Measurements from ENCODE around the gene MTHFSD.

MTHFSD gene

GRCh38 chr16:86500708-86501510, 54.1 kb downstream of the MTHFSD start:
- DNase-seq (ENCODE audit: low read depth): no peak

- no peak for DNase-seq (ENCODE audit: low read depth)
These were observed 54.9 kb downstream of the MTHFSD start for GRCh38 chr16:86499889-86500707.

GRCh38 chr16:86499440-86499786, 55.6 kb downstream of the MTHFSD start:
- no peak for DNase-seq (ENCODE audit: low read depth)

- DNase-seq (ENCODE audit: low read depth): no peak
These were observed 56.2 kb downstream of the MTHFSD start for GRCh38 chr16:86498671-86499439.

- no peak for DNase-seq (ENCODE audit: low read depth)
These were observed 56.8 kb downstream of the MTHFSD start for GRCh38 chr16:86498155-86498670.

GRCh38 chr16:86497551-86498021, 57.4 kb downstream of the MTHFSD start:
- no peak for DNase-seq (ENCODE audit: low read depth)

GRCh38 chr16:86496929-86497461, 58.0 kb downstream of the MTHFSD start:
- DNase-seq (ENCODE audit: low read depth): no peak

- DNase-seq (ENCODE audit: low read depth): no peak
These were observed 58.6 kb downstream of the MTHFSD start for GRCh38 chr16:86496262-86496928.

GRCh38 chr16:86495756-86496261, 59.2 kb downstream of the MTHFSD start:
- DNase-seq (ENCODE audit: low read depth): no peak

GRCh38 chr16:86495357-86495701, 59.7 kb downstream of the MTHFSD start:
- no peak for DNase-seq (ENCODE audit: low read depth)

- no peak for DNase-seq (ENCODE audit: low read depth)
These were observed 60.3 kb downstream of the MTHFSD start for GRCh38 chr16:86494565-86495356.

- no peak for DNase-seq (ENCODE audit: low read depth)
These were observed 60.9 kb downstream of the MTHFSD start for GRCh38 chr16:86494039-86494564.

- DNase-seq (ENCODE audit: low read depth): no peak
These were observed 61.9 kb downstream of the MTHFSD start for GRCh38 chr16:86492961-86493629.

- DNase-seq (ENCODE audit: low read depth): no peak
These were observed 62.6 kb downstream of the MTHFSD start for GRCh38 chr16:86492267-86492960.

GRCh38 chr16:86491640-86492023, 63.4 kb downstream of the MTHFSD start:
- no peak for DNase-seq (ENCODE audit: low read depth)

GRCh38 chr16:86490859-86491639, 64.0 kb downstream of the MTHFSD start:
- DNase-seq (ENCODE audit: low read depth): no peak

GRCh38 chr16:86485746-86486145, 69.3 kb downstream of the MTHFSD start:
- DNase-seq (ENCODE audit: low read depth): no peak

- DNase-seq (ENCODE audit: low read depth): no peak
These were observed 70.8 kb downstream of the MTHFSD start for GRCh38 chr16:86484240-86484639.
